ENCODE results near the gene KCNG2. TPM values are rescaled to one million over a fixed set of nuclear protein-coding genes. Genes with fewer than 3 reads are reported as not detected.

Gene KCNG2
- total RNA-seq, 4 donors from 2014 or later = 0.55 TPM; not detected in 3

DNA sequence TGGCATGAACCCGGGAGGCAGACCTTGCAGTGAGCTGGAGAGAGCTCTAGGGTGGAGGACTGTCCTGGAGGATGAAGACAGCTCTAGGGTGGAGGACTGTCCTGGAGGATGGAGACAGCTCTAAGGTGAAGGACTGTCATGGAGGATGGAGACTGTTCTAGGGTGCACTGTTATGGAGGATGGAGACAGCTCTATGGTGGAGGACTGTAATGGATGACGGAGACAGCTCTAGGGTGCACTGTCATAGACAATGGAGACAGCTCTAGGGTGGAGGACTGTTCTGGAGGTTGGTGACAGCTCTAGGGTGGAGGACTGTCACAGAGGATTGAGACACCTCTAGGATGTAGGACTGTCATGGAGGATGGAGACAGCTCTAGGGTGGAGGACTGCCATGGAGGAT, 21.1 kb upstream of the KCNG2 start:
- Histone ChIP-seq H3K36me3 (no peaks in the 10 kb centered on the region), H3K4me1 (no peaks in the 10 kb centered on the region), H3K9me3 (no peaks in the 10 kb centered on the region), H3K27ac (no peak overlapping the region), H3K4me3 (no peak overlapping the region), H3K27me3 (peaks cover 8 to 19% (median 15%) of the 10 kb centered on the region in 3 donors)
- in situ Hi-C loops (cut with MboI; ENCODE audit: low sequenced_read_pairs in 4 of 4) (no loop called here), intact Hi-C loops (cut with DNase I; ENCODE audit: low total_unique reads) (no loop called here)
- TF ChIP-seq POLR2A (IDR thresholded peaks at IDR 0.05) = no peak
- ATAC-seq = no peak
- DNase-seq = no peak

- no peak for TF ChIP-seq POLR2A (IDR thresholded peaks at IDR 0.05)
- TF ChIP-seq, protein P1, sequence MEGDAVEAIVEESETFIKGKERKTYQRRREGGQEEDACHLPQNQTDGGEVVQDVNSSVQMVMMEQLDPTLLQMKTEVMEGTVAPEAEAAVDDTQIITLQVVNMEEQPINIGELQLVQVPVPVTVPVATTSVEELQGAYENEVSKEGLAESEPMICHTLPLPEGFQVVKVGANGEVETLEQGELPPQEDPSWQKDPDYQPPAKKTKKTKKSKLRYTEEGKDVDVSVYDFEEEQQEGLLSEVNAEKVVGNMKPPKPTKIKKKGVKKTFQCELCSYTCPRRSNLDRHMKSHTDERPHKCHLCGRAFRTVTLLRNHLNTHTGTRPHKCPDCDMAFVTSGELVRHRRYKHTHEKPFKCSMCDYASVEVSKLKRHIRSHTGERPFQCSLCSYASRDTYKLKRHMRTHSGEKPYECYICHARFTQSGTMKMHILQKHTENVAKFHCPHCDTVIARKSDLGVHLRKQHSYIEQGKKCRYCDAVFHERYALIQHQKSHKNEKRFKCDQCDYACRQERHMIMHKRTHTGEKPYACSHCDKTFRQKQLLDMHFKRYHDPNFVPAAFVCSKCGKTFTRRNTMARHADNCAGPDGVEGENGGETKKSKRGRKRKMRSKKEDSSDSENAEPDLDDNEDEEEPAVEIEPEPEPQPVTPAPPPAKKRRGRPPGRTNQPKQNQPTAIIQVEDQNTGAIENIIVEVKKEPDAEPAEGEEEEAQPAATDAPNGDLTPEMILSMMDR (IDR thresholded peaks at IDR 0.05 in 4 of 5, conservative IDR thresholded peaks at IDR 0.05 in 1 of 5) = no peak
- intact Hi-C loops (cut with DNase I; ENCODE audit: low total_unique reads) = no loop called here
Observed at GRCh38 chr18:79778291-79778791, 19.4 kb upstream of the KCNG2 start.

GRCh38 chr18:79779021-79779699, 18.6 kb upstream of the KCNG2 start:
- DNase-seq (no peak), ATAC-seq (no peak)
- in situ Hi-C loops (cut with MboI; ENCODE audit: low sequenced_read_pairs in 4 of 4) = no loop called here
- Histone ChIP-seq H3K27ac (no peak overlapping the region), H3K27me3 (peaks cover 6 to 16% (median 15%) of the 10 kb centered on the region in 3 donors), H3K9me3 (no peaks in the 10 kb centered on the region), H3K4me1 (no peaks in the 10 kb centered on the region), H3K36me3 (no peaks in the 10 kb centered on the region), H3K4me3 (no peak overlapping the region)
- intact Hi-C loops (cut with DNase I; ENCODE audit: low total_unique reads) = no loop called here
- TF ChIP-seq, protein P1 (IDR thresholded peaks at IDR 0.05 in 4 of 5, conservative IDR thresholded peaks at IDR 0.05 in 1 of 5) = no peak
- TF ChIP-seq POLR2A (IDR thresholded peaks at IDR 0.05) = no peak

More at GRCh38 chr18:79778291-79778791, 19.4 kb upstream of the KCNG2 start:
- Histone ChIP-seq H3K36me3 (no peaks in the 10 kb centered on the region), H3K9me3 (no peaks in the 10 kb centered on the region), H3K27ac (no peak overlapping the region), H3K4me1 (no peaks in the 10 kb centered on the region), H3K27me3 (peaks cover 0 to 11% (median 9%) of the 10 kb centered on the region in 3 donors), H3K4me3 (no peak overlapping the region)
- DNase-seq = no peak
- ATAC-seq = no peak
- in situ Hi-C loops (cut with MboI; ENCODE audit: low sequenced_read_pairs in 4 of 4) = no loop called here

DNA sequence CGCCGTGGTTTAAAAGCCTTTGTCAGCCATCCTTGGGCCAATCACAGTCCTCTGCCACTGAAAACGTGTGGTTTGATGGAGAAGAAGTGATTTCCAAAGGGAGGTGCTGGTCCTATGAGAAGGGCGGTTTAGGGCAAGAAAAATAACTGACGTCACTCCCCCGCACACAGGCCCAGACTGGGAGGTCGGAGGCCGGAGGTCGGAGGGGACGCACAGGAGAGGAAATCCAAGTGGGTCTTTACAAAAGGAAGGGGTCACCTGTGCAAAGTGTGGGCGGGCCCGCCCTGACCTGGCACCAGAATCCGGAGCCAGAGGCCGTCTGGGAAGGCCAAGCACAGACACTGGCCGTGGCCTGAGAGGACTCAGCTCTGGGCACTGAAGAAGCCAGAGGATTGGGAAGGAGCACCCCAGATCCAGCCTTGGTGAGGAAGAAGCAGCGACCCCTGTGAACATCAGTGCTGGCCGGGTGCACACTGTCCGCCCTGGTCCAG, 18.0 kb upstream of the KCNG2 start:
- ATAC-seq (no peak), DNase-seq (no peak)
- in situ Hi-C loops (cut with MboI; ENCODE audit: low sequenced_read_pairs in 4 of 4) = no loop called here
- Histone ChIP-seq H3K27ac (no peak overlapping the region), H3K4me3 (no peak overlapping the region), H3K36me3 (no peaks in the 10 kb centered on the region), H3K27me3 (peaks cover 12 to 21% (median 12%) of the 10 kb centered on the region in 3 donors), H3K4me1 (no peaks in the 10 kb centered on the region), H3K9me3 (no peaks in the 10 kb centered on the region)
- no peak for TF ChIP-seq POLR2A (IDR thresholded peaks at IDR 0.05)
- TF ChIP-seq, protein P1 (IDR thresholded peaks at IDR 0.05 in 4 of 5, conservative IDR thresholded peaks at IDR 0.05 in 1 of 5) = no peak
- intact Hi-C loops (cut with DNase I; ENCODE audit: low total_unique reads) = no loop called here

GRCh38 chr18:79780547-79780946, 17.2 kb upstream of the KCNG2 start:
- no peak overlapping the region for H3K4me3 ChIP-seq
- no peaks in the 10 kb centered on the region for H3K4me1 ChIP-seq
- TF ChIP-seq POLR2A (IDR thresholded peaks at IDR 0.05) = no peak
- TF ChIP-seq, protein P1 (IDR thresholded peaks at IDR 0.05 in 4 of 5, conservative IDR thresholded peaks at IDR 0.05 in 1 of 5) = no peak
- ATAC-seq (no peak), DNase-seq (no peak)
- H3K36me3 ChIP-seq = no peaks in the 10 kb centered on the region
- H3K27ac ChIP-seq = no peak overlapping the region
- intact Hi-C loops (cut with DNase I; ENCODE audit: low total_unique reads) (no loop called here), in situ Hi-C loops (cut with MboI; ENCODE audit: low sequenced_read_pairs in 4 of 4) (no loop called here)
- no peaks in the 10 kb centered on the region for H3K9me3 ChIP-seq
- peaks cover 16 to 25% (median 19%) of the 10 kb centered on the region in 3 donors for H3K27me3 ChIP-seq
